AG08396 (cell line): ENCODE results near the gene WEE1.
A peak's percentile ranks its signal among the peaks of the same experiment; 100 is the strongest.

Experiments used
- DNase-seq: peaks from one replicate; pipeline ENCODE4 v3.0.0; 2012; ENCODE audit warnings: low spot score, mixed read lengths

The WEE1 gene

DNA sequence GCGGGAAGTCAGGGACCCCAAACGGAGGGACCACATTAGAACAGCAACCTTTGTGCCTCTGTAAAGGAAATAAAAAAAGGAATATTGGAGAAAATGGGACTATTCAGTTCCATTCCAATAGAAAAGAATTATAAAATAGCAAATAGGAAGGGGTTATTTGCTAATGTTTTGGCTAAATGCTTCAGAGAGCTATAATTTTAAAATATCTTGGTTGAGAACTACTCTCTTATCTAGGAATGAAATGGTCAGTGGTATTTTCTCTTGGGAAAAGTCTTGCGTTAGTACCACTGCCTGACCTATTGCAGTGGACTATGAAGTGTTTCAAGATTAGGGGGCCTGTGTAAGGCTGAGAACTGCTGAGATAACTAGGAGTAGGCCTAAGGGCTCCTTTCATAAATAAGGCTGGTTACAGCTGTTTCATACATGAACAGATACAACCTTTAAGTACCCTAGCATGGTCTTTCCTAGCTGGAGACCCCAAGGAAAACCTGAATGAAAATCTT lies 6.9 kb upstream of the WEE1 start:
- no peak for DNase-seq

DNA sequence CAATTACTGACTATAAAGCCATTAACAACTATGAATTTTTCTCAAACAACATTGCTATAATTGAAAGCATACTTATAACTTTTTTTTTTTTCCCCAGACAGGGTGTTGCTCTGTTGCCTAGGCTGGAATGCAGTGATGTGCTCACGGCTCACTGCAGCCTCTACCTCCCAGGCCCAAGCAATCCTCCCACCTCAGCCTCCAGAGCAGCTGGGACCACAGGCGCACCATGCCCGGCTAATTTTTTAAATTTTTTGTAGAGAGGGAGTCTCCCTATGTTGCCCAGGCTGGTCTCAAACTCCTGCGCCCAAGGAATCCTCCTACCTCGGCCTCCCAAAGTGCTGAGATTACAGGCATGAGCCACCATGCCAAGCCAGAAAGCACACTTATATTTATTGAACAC lies 6.1 kb upstream of the WEE1 start:
- DNase-seq = no peak

GRCh38 chr11:9568161-9568853 lies 5.2 kb upstream of the WEE1 start:
- no peak for DNase-seq

GRCh38 chr11:9568854-9569587 lies 4.4 kb upstream of the WEE1 start:
- peak; percentile 54 for DNase-seq

- no peak for DNase-seq
Measured at GRCh38 chr11:9569588-9570164, 3.8 kb upstream of the WEE1 start.

DNA sequence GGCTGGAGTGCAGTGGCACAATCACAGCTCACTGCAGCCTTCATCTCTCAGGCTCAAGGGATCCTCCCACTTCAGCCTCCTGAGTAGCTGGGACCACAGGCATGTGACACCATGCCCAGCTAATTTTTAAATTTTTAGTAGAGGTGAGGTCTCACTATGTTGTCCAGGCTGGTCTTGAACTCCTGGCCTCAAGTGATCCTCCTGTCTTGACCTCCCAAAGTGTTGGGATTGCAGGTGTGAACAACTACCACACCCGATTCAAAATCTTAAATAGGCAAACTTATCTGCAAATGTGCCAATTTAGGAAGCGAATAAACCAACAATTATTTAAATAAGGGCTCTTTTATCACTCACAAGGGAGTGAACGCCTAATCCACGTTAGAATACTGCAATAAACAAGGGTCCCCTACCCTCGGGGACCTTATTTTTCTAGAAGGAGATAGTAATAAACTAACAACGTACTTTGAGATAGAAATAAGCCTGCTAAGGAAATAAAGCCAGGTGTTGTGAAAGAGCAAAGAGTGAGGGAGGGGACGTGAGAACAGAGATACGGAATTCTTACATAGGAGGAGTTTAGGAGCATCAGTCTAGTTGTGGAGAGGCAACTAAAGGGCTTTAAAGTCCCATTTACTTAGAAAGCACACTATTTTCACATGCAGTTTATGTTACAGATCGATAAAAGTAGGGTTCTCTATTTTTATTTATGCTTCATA lies 3.0 kb upstream of the WEE1 start:
- no peak for DNase-seq

- no peak for DNase-seq
Measured at GRCh38 chr11:9571071-9571762, 2.3 kb upstream of the WEE1 start.

GRCh38 chr11:9571763-9572115 lies 1.7 kb upstream of the WEE1 start:
- no peak for DNase-seq

- DNase-seq = no peak
Measured at GRCh38 chr11:9573775-9574621, 528 bp downstream of the WEE1 start.

DNA sequence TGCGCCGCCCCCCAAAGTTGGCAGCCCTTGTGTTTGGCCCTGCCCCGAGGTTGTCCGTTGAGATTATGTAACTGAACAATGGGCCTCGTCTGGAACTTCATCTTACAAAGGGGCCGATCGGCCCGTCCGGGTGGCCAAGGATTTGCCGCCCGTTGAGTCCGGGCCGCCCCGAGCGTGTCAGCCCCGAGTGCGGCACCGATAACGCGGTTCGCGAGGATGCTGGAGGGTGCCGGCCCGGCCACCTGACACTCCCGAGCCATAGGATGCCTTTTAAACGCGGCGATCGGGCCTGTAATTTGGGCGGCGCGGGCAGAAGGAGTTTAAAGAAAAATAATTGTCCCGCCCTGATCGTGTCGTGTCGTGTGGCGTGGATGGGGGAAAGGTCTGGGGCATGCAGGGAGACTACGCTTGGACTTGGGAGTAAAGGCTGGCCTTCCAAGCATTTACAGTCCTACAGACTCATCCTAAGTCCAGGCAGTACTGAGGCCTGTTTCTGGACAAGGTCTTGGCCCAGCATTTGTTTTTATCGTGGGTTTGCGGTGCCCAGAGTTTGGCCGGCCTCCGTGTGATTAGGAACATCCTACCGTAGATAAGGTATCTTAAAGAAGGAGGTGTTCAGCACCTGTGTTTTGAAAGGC lies 1.3 kb downstream of the WEE1 start:
- DNase-seq = no peak

DNA sequence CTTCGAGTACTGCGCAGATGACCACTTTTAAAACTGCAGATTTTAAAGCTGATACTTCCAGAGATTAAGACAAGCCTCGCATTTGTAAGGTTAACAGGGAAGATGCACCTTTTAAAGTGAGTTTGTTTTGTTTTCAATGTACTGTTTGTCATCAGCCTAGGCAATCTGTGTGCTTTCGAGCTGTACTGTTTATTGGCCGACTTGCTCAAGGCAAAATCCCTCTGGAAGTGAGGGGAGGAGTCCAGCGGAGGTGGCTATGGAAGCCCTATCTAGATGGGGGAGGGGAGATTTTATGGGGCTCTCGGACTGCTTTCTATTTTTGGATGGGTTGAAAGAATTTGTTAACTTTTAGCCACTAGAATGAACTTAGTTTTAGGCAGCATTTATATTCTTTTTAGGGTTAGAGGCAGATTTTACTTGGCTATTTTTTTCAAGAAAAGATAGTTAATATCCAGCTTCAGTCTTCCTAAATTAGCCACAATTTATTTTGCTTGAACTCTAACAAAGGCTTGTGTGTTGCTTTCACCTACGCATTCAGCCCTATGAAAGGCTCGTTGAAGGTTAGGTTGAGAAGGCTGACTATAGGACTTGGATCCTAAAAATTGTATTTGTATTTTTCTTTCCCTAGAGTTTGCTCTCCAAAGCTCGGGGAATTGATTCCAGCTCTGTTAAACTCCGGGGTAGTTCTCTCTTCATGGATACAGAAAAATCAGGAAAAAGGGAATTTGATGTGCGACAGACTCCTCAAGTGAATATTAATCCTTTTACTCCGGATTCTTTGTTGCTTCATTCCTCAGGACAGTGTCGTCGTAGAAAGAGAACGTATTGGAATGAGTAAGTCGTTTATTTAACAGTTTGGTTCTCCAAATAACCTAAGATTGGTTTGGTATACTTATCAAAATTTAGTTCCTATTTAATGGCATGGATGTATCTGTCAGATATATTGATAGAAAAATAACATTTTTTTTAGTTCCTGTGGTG lies 2.1 kb downstream of the WEE1 start:
- DNase-seq = peak; percentile 74

GRCh38 chr11:9576701-9577381 lies 3.4 kb downstream of the WEE1 start:
- no peak for DNase-seq

DNA sequence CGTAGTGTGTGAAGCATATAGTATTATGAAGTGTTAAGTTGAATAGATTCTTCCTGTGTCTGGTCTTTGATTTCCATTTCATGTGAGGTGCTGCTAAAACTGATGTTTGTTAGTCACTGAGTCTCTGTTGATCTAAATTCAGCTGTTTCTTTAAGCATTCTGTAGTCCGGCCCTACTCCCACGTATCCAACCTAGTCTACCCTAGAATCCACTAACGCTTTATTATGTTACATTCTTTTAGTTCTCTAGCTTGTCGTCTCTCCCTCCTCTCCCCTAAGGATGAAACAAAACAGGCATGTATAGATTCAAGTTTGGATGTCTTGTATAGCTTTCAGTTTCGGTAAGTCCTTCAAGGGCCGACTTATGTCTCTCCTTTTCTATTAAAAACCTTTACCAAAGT lies 4.1 kb downstream of the WEE1 start:
- DNase-seq = no peak

- DNase-seq = no peak
Measured at GRCh38 chr11:9580894-9581293, 7.4 kb downstream of the WEE1 start.

GRCh38 chr11:9581556-9582161 lies 8.2 kb downstream of the WEE1 start:
- no peak for DNase-seq

GRCh38 chr11:9590717-9591116 lies 17.2 kb downstream of the WEE1 start:
- DNase-seq = no peak

DNA sequence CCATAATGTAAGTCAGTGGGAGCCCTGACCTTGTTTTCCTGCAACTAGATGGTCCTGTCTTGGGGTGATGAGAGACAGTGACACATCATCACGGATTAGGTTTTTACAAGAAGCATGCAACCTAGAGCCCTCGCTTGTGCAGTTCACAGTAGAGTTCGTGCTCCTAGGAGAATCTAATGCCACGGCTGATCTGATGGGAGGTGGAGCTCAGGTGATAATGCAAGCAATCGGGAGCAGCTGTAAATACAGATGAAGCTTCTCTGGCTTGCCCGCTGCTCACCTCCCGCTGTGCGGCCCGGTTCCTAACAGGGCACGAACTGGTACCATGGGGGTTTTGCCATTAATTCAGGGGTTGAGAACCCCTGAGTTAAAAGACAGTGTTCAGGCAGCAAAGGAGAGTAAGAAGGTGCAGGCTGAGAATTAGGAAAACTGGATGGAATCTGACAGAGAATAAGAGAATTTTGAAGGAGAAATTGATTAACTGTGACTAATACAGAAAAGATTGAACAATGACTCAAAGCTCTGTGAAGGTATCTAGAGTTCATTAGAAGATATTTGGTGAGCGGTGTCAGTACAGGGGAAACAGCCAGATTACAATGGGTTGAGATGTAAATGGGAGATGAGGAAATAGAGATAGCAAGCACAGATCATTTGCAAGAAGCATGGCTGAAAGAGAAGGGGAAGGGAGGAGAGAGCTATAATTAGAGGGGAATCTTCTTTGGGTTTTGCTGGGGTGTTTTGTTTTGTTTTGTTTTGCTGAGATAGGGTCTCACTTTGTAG lies 21.0 kb downstream of the WEE1 start:
- DNase-seq = no peak
